ENCODE data around the gene GATD1. TPM values are rescaled to one million over a fixed set of nuclear protein-coding genes. Genes with fewer than 3 reads are reported as not detected.
A peak's percentile ranks its signal among the peaks of the same experiment; 100 is the strongest.

The GATD1 gene
- total RNA-seq, 1 experiment from 2014 or later = 88.7 TPM

- ChIA-PET CTCF (no interaction called here), RAD21 (ENCODE audit: low non-redundant PET in 1 of 2, low total read pairs in 2 of 2, uncharacterized antibody in 2 of 2, unreplicated experiment in 2 of 2) (no interaction called here), POLR2A (no interaction called here)
- 0 out of 2 replicates have a peak overlapping the region, but pooled peaks have one; percentile 45 for H3K27ac ChIP-seq (ENCODE audit: low read depth, low read length)
- no peaks in the 10 kb centered on the region for H3K27me3 ChIP-seq (ENCODE audit: insufficient read depth, low read length)
- peaks cover 13 to 39% of the 10 kb centered on the region in 2 experiments for H3K4me1 ChIP-seq (ENCODE audit: control insufficient read depth in 1 of 2, insufficient read depth in 2 of 2, low read length in 2 of 2)
- TSS peak; percentile 29 for BruUV-seq (replicated peaks)
- H4K20me1 ChIP-seq (ENCODE audit: insufficient read depth) = peaks cover 5% of the 10 kb centered on the region; the same call in 1 of the 2 replicates
- H3K36me3 ChIP-seq (ENCODE audit: control insufficient read depth in 1 of 2, insufficient read depth in 2 of 2, low read length in 2 of 2) = peaks cover 26 to 62% of the 10 kb centered on the region in 2 experiments
- H3K79me2 ChIP-seq (ENCODE audit: insufficient read depth, low read length) = peaks cover 24% of the 10 kb centered on the region
- no peak overlapping the region for H3K4me3 ChIP-seq (replicated peaks in 1 of 2; ENCODE audit: low read depth in 1 of 2, low read length in 2 of 2)
- no peaks in the 10 kb centered on the region for H3K9me2 ChIP-seq (ENCODE audit: insufficient read depth)
- no peaks in the 10 kb centered on the region for H3K9me3 ChIP-seq (ENCODE audit: control insufficient read depth in 1 of 2, insufficient read depth in 1 of 2, low read depth in 1 of 2, low read length in 2 of 2)
- intact Hi-C loops (cut with micrococcal nuclease) = no loop called here
- no peak for DNase-seq (ENCODE audit: low read depth, low spot score)
- no peak for TF ChIP-seq SP1 (IDR thresholded peaks at IDR 0.05; ENCODE audit: low read depth)
- no peak for TF ChIP-seq JUND (IDR thresholded peaks at IDR 0.05)
- ATAC-seq = no peak
- H3K4me2 ChIP-seq (ENCODE audit: low read length) = no peak overlapping the region
- no peak overlapping the region for H3K9ac ChIP-seq (ENCODE audit: low read length)
- H2AFZ ChIP-seq (ENCODE audit: low read depth, low read length, poor library complexity, severe bottlenecking) = no peak overlapping the region
These were observed 10.0 kb downstream of the GATD1 start for GRCh38 chr11:767238-767637.

GRCh38 chr11:766936-767210 is 10.4 kb downstream of the GATD1 start:
- Histone ChIP-seq H3K4me3 (replicated peaks in 1 of 2; ENCODE audit: low read depth in 1 of 2, low read length in 2 of 2) (no peak overlapping the region), H2AFZ (ENCODE audit: low read depth, low read length, poor library complexity, severe bottlenecking) (no peak overlapping the region), H3K27me3 (ENCODE audit: insufficient read depth, low read length) (no peaks in the 10 kb centered on the region), H3K36me3 (ENCODE audit: control insufficient read depth in 1 of 2, insufficient read depth in 2 of 2, low read length in 2 of 2) (peaks cover 26 to 61% of the 10 kb centered on the region in 2 experiments), H3K79me2 (ENCODE audit: insufficient read depth, low read length) (peaks cover 21% of the 10 kb centered on the region), H3K9ac (ENCODE audit: low read length) (no peak overlapping the region), H3K27ac (ENCODE audit: low read depth, low read length) (peak overlapping the region; percentile 45; the same call in 1 of the 2 replicates), H3K9me2 (ENCODE audit: insufficient read depth) (no peaks in the 10 kb centered on the region), H3K4me1 (ENCODE audit: control insufficient read depth in 1 of 2, insufficient read depth in 2 of 2, low read length in 2 of 2) (peaks cover 16 to 43% of the 10 kb centered on the region in 2 experiments), H3K4me2 (ENCODE audit: low read length) (no peak overlapping the region), H3K9me3 (ENCODE audit: control insufficient read depth in 1 of 2, insufficient read depth in 1 of 2, low read depth in 1 of 2, low read length in 2 of 2) (no peaks in the 10 kb centered on the region), H4K20me1 (ENCODE audit: insufficient read depth) (peaks cover 5% of the 10 kb centered on the region; the same call in 1 of the 2 replicates)
- no TSS peak for BruUV-seq (replicated peaks)
- ATAC-seq = no peak
- ChIA-PET RAD21 (ENCODE audit: low non-redundant PET in 1 of 2, low total read pairs in 2 of 2, uncharacterized antibody in 2 of 2, unreplicated experiment in 2 of 2) (no interaction called here), CTCF (interaction anchor here (0.6 kb wide), 1 partner anchor 12 kb away, joined by 3 read pairs; no protein-coding TSS in a partner anchor), POLR2A (no interaction called here)
- DNase-seq (ENCODE audit: low read depth, low spot score) = no peak
- TF ChIP-seq ATF3 (IDR thresholded peaks at IDR 0.05) (no peak), MAX (IDR thresholded peaks at IDR 0.05) (no peak), EZH2 (IDR thresholded peaks at IDR 0.05) (no peak)
- intact Hi-C loops (cut with micrococcal nuclease) = no loop called here
